Measurements from ENCODE around the gene FGF23. TPM values are rescaled to one million over a fixed set of nuclear protein-coding genes. Genes with fewer than 3 reads are reported as not detected.

The FGF23 gene
- total RNA-seq, 4 donors from 2014 or later = not detected

DNA sequence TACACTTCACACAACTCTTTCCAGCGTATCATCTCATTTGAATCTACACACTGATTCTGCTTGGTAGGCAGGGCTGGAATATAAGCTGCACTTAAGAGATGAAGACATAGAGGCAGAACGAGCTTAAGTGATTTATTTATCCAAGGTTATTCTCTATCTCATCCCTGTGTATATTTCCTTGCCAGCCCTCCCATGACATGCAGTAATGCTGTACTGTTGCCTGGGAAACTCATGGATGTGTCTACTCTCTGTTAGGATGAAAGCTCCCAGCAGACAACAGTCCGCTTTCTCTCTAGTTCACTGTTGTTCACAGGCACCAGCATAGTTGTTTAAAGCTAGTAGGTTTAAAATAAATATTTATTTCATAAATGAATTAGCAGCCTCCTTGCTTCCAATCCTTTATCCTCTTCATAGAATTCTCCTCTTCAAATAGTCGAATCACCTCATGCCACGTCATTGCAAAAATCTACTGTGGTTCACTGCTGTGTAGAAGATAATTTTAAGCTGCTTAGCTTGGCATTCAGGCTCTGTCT, 40.7 kb upstream of the FGF23 start:
- Histone ChIP-seq H3K27ac (peak overlapping the region in 1 of 4 donors; percentile 55), H3K9me3 (no peaks in the 10 kb centered on the region), H3K27me3 (no peaks in the 10 kb centered on the region), H3K36me3 (no peaks in the 10 kb centered on the region), H3K4me3 (no peak overlapping the region), H3K4me1 (peaks cover 0 to 1% (median 0%) of the 10 kb centered on the region in 4 donors)
- no peak for TF ChIP-seq POLR2A (IDR thresholded peaks at IDR 0.05)
- TF ChIP-seq, protein P1, sequence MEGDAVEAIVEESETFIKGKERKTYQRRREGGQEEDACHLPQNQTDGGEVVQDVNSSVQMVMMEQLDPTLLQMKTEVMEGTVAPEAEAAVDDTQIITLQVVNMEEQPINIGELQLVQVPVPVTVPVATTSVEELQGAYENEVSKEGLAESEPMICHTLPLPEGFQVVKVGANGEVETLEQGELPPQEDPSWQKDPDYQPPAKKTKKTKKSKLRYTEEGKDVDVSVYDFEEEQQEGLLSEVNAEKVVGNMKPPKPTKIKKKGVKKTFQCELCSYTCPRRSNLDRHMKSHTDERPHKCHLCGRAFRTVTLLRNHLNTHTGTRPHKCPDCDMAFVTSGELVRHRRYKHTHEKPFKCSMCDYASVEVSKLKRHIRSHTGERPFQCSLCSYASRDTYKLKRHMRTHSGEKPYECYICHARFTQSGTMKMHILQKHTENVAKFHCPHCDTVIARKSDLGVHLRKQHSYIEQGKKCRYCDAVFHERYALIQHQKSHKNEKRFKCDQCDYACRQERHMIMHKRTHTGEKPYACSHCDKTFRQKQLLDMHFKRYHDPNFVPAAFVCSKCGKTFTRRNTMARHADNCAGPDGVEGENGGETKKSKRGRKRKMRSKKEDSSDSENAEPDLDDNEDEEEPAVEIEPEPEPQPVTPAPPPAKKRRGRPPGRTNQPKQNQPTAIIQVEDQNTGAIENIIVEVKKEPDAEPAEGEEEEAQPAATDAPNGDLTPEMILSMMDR (IDR thresholded peaks at IDR 0.05) = no peak
- no peak for DNase-seq

DNA sequence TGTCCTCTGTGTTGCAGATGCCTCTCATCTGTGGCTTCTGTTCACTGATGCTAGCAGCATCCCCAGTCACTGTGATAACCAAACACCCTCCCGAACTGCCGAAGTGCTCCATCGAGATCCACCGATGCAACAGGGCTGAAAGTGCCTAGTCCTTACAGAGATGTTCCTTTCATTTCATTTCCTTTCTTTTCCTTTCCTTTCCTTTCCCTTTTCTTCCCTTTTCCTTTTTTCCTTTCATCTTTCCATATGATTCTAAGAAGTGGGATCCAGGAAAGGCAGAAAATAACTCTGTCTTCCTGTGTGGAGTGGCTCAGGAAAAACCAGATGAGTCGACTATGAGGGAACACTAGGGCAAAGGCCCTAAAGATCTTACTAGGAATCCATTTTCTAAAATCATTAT, 39.4 kb upstream of the FGF23 start:
- H3K36me3 ChIP-seq = no peaks in the 10 kb centered on the region
- DNase-seq = no peak
- H3K4me3 ChIP-seq = no peak overlapping the region
- TF ChIP-seq, protein P1 (IDR thresholded peaks at IDR 0.05) = no peak
- no peak for TF ChIP-seq POLR2A (IDR thresholded peaks at IDR 0.05)
- H3K27ac ChIP-seq = peak overlapping the region in 1 of 4 donors; percentile 55
- no peaks in the 10 kb centered on the region for H3K9me3 ChIP-seq
- peaks cover 0 to 5% (median 0%) of the 10 kb centered on the region in 4 donors for H3K4me1 ChIP-seq
- no peaks in the 10 kb centered on the region for H3K27me3 ChIP-seq

DNA sequence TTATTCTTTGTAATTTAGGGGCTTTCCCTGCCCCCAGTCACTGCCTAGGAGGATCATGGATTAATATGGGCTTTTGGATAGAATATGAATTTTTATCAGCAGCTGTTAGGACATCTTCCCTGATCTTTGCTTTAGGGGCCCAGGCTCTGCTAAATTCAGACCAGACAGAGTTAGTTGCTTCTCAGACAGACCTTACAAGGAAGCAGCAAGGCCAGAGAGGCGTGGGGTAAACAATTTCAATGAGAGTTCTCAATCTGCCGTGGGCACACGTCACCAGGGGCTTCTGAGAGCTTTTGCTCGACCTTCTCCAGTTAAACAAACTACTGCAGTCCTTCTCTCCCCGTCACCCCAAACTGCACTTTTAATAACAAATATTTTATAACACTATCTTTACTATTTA, 38.4 kb upstream of the FGF23 start:
- H3K4me1 ChIP-seq = peaks cover 0 to 5% (median 0%) of the 10 kb centered on the region in 4 donors
- DNase-seq = no peak
- H3K27me3 ChIP-seq = no peaks in the 10 kb centered on the region
- TF ChIP-seq POLR2A (IDR thresholded peaks at IDR 0.05) = no peak
- TF ChIP-seq, protein P1 (IDR thresholded peaks at IDR 0.05) = no peak
- H3K9me3 ChIP-seq = no peaks in the 10 kb centered on the region
- no peaks in the 10 kb centered on the region for H3K36me3 ChIP-seq
- H3K27ac ChIP-seq = peak overlapping the region in 1 of 4 donors; percentile 78
- H3K4me3 ChIP-seq = no peak overlapping the region

DNA sequence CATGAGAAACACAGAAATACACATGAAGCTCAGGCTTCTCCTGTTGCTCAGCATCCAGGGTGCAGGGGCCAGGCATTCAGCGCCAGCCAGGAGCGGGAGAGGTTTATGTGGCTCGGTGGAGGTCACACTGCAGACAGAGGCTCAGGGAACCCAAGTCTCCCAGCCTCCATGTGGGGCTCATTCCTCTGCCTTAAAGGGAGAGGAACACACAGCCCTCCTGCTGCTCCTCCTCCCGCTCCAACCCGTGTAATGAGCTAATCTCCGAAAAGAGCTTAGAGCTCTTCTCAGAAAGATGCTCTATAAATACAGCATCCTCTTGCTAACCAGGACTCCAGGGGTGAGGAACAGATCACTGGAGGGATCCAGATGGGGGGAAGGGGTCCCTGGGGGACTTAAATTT, 37.9 kb upstream of the FGF23 start:
- TF ChIP-seq, protein P1 (IDR thresholded peaks at IDR 0.05) = no peak
- no peak for TF ChIP-seq POLR2A (IDR thresholded peaks at IDR 0.05)
- H3K27ac ChIP-seq = peak overlapping the region in 1 of 4 donors; percentile 78

DNA sequence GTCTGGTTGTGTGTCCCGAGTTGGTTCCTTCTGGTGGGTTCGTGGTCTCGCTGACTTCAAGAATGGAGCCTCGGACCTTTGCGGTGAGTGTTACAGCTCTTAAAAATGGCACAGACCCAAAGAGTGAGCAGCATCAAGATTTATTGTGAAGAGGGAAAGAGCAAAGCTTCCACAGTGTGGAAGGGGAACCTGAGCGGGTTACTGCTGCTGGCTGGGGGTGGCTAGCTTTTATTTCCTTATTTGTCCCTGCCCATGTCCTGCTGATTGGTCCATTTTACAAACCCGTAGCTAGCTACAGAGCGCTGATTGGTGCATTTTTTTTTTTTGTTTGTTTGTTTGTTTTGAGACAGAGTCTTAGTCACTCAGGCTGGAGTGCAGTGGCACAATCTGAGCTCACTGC, 36.8 kb upstream of the FGF23 start:
- TF ChIP-seq, protein P1 (IDR thresholded peaks at IDR 0.05) = no peak
- no peak for TF ChIP-seq POLR2A (IDR thresholded peaks at IDR 0.05)
- no peaks in the 10 kb centered on the region for H3K36me3 ChIP-seq
- peak overlapping the region in 1 of 4 donors; percentile 14 for H3K27ac ChIP-seq
- no peak for DNase-seq
- H3K4me1 ChIP-seq = peaks cover 0 to 5% (median 0%) of the 10 kb centered on the region in 4 donors
- no peaks in the 10 kb centered on the region for H3K9me3 ChIP-seq
- no peaks in the 10 kb centered on the region for H3K27me3 ChIP-seq
- no peak overlapping the region for H3K4me3 ChIP-seq

More for the DNA sequence above, 37.9 kb upstream of the FGF23 start:
- DNase-seq = no peak
- H3K27me3 ChIP-seq = no peaks in the 10 kb centered on the region
- H3K9me3 ChIP-seq = no peaks in the 10 kb centered on the region
- H3K4me1 ChIP-seq = peaks cover 0 to 5% (median 0%) of the 10 kb centered on the region in 4 donors
- H3K36me3 ChIP-seq = no peaks in the 10 kb centered on the region
- H3K4me3 ChIP-seq = no peak overlapping the region
